OCI-LY3 (cell line): ENCODE results near the gene CATSPERD.

ENCODE experiments used
- CTCF ChIP-seq: fragments of 200-600, 300-600 bp; sonication (generic); IDR thresholded peaks from 2 replicates; pipeline ENCODE4 v1.5.1; 2014; ENCODE audit warnings: antibody characterized with exemption, low read length, low read depth
- EZH2phosphoT487 ChIP-seq: fragments of 200-600 bp; shearing (Covaris generic); IDR thresholded peaks from 2 replicates; pipeline ENCODE4 v1.6.1; 2018; ENCODE audit warnings: antibody characterized with exemption, mixed run types, low read depth

- TF ChIP-seq CTCF, result no peak
- TF ChIP-seq EZH2phosphoT487, result no peak
These were observed 19.9 kb upstream of the CATSPERD start for GRCh38 chr19:5700455-5701092.
